Caco-2 (cell line): ENCODE data around the gene PUDP. TPM values are rescaled to one million over a fixed set of nuclear protein-coding genes. Genes with fewer than 3 reads are reported as not detected.
"Not testable (repeated sequence)": the region's sequence is repeated elsewhere in the genome, so short reads cannot be mapped to it uniquely, and the experiment has no call there.

Source experiments
- BruUV-seq: library from RNA; stranded (reverse); fragments of 400-500 nt; replicated peaks from 2 replicates; lab custom pipeline; 2021; lab: Mats Ljungman, UMichigan
- CTCF ChIA-PET: fragments of 300-600 bp; sonication (Branson Sonifier 250); formaldehyde crosslinking; loops from one replicate; lab custom pipeline; 2022; ENCODE audit warnings: antibody characterized with exemption; lab: Charles Lee
- POLR2A ChIA-PET: fragments of 300-600 bp; sonication (Branson Sonifier 250); formaldehyde crosslinking; loops from one replicate; lab custom pipeline; 2022; ENCODE audit warnings: antibody characterized with exemption; lab: Charles Lee
- DNase-seq, 2 experiments: peaks; one replicate each; pipeline versions ENCODE4 v3.0.0 to v3.0.0-alpha.2; 2020 to 2022
- H3K27me3 ChIP-seq: replicated peaks from 2 replicates; pipeline ENCODE4 v1.6.0; 2011; ENCODE audit warnings: low read length; ENCODE audit not compliant: control insufficient read depth, insufficient read depth
- H3K36me3 ChIP-seq: 2 replicates; pipeline ENCODE4 v1.5.1; 2011; ENCODE audit warnings: low read length; ENCODE audit not compliant: control insufficient read depth, insufficient read depth
- H3K4me1 ChIP-seq: fragments of 250-450 bp; sonication (Bioruptor Pico); 2 replicates; pipeline ENCODE4 v1.5.1; 2020; ENCODE audit warnings: mild to moderate bottlenecking
- H3K4me3 ChIP-seq: 2 replicates; pipeline ENCODE4 v1.5.1; 2011; ENCODE audit warnings: low read depth, mild to moderate bottlenecking, control low read depth, low read length
- H3K9me3 ChIP-seq: fragments of 250-450 bp; sonication (Bioruptor Pico); 2 replicates; pipeline ENCODE4 v1.5.1; 2020; ENCODE audit warnings: mild to moderate bottlenecking, moderate library complexity
- H3K27ac Mint-ChIP-seq: one replicate; pipeline ENCODE4 v1.8.0; 2022; ENCODE audit warnings: mixed read lengths; ENCODE audit not compliant: unreplicated experiment
- H3K27me3 Mint-ChIP-seq: one replicate; pipeline ENCODE4 v1.8.0; 2022; ENCODE audit warnings: mixed read lengths; ENCODE audit not compliant: insufficient read depth, unreplicated experiment
- H3K36me3 Mint-ChIP-seq: one replicate; pipeline ENCODE4 v1.8.0; 2022; ENCODE audit warnings: mild to moderate bottlenecking, mixed read lengths; ENCODE audit not compliant: insufficient read depth, unreplicated experiment
- H3K4me1 Mint-ChIP-seq: one replicate; pipeline ENCODE4 v1.8.0; 2022; ENCODE audit warnings: low read depth, mixed read lengths; ENCODE audit not compliant: unreplicated experiment
- H3K4me3 Mint-ChIP-seq: one replicate; pipeline ENCODE4 v1.8.0; 2022; ENCODE audit warnings: mild to moderate bottlenecking, moderate library complexity, mixed read lengths; ENCODE audit not compliant: unreplicated experiment
- H3K9me3 Mint-ChIP-seq: one replicate; pipeline ENCODE4 v1.8.0; 2022; ENCODE audit warnings: mixed read lengths; ENCODE audit not compliant: unreplicated experiment
- CTCF ChIP-seq, 2 experiments: fragments of 200-600 bp in 1 of 2; IDR thresholded peaks; 1 replicate in 1 of 2; 2 replicates in 1 of 2; pipeline versions ENCODE4 v1.5.1 to v1.8.0; 2011 to 2022; ENCODE audit warnings: antibody characterized with exemption in 1 of 2, control low read depth in 1 of 2, inconsistent platforms in 1 of 2, low read depth in 1 of 2, low read length in 1 of 2, mild to moderate bottlenecking in 1 of 2, moderate library complexity in 1 of 2; ENCODE audit not compliant: insufficient read depth in 1 of 2, severe bottlenecking in 1 of 2, unreplicated experiment in 1 of 2
- intact Hi-C: fragments of 100-400 bp; cut with micrococcal nuclease; formaldehyde crosslinking; loops from one replicate; pipeline ENCODE4 v1.10.0; 2022; ENCODE audit not compliant: unreplicated experiment
- total RNA-seq: library from RNA; stranded (reverse); gene quantifications from 2 replicates; pipeline ENCODE4 v1.2.3, GENCODE V29; 2022

PUDP gene
- total RNA-seq, 1 experiment from 2014 or later = 57.5 TPM

GRCh38 chrX:7184816-7185215 is 36.9 kb upstream of the PUDP start:
- Histone ChIP-seq H3K9me3 (no peaks in the 10 kb centered on the region), H3K27me3 (no peaks in the 10 kb centered on the region), H3K36me3 (no peaks in the 10 kb centered on the region), H3K4me3 (no peak overlapping the region), H3K4me1 (no peaks in the 10 kb centered on the region)
- no peak for TF ChIP-seq CTCF (IDR thresholded peaks at IDR 0.05; ENCODE audit: insufficient read depth in 1 of 2, low read depth in 1 of 2, low read length in 1 of 2, severe bottlenecking in 1 of 2, unreplicated experiment in 1 of 2)
- H3K36me3 Mint-ChIP-seq = no peaks in the 10 kb centered on the region
- no peaks in the 10 kb centered on the region for H3K27me3 Mint-ChIP-seq
- H3K9me3 Mint-ChIP-seq = peaks cover 6% of the 10 kb centered on the region
- intact Hi-C loops = no loop called here
- no peaks in the 10 kb centered on the region for H3K4me1 Mint-ChIP-seq
- CTCF ChIA-PET = no interaction called here
- DNase-seq = no peak
- POLR2A ChIA-PET = no interaction called here
- BruUV-seq = no TSS peak
- H3K4me3 Mint-ChIP-seq = no peak overlapping the region
- H3K27ac Mint-ChIP-seq = no peak overlapping the region

- H3K36me3 ChIP-seq = no peaks in the 10 kb centered on the region
- H3K9me3 ChIP-seq = no peaks in the 10 kb centered on the region
- POLR2A ChIA-PET = no interaction called here
- no peak overlapping the region for H3K4me3 Mint-ChIP-seq
- no peak overlapping the region for H3K4me3 ChIP-seq
- no TSS peak for BruUV-seq
- H3K4me1 Mint-ChIP-seq = no peaks in the 10 kb centered on the region
- H3K36me3 Mint-ChIP-seq = peaks cover 5% of the 10 kb centered on the region
- DNase-seq = no peak
- TF ChIP-seq CTCF (IDR thresholded peaks at IDR 0.05; ENCODE audit: insufficient read depth in 1 of 2, low read depth in 1 of 2, low read length in 1 of 2, severe bottlenecking in 1 of 2, unreplicated experiment in 1 of 2) = no peak
- no peaks in the 10 kb centered on the region for H3K27me3 ChIP-seq
- H3K27ac Mint-ChIP-seq = no peak overlapping the region
- no peaks in the 10 kb centered on the region for H3K9me3 Mint-ChIP-seq
- CTCF ChIA-PET = no interaction called here
- no peaks in the 10 kb centered on the region for H3K4me1 ChIP-seq
- H3K27me3 Mint-ChIP-seq = no peaks in the 10 kb centered on the region
- intact Hi-C loops = no loop called here
Observed at GRCh38 chrX:7179446-7179845, 31.5 kb upstream of the PUDP start.

- DNase-seq, H3K4me1 ChIP-seq, intact Hi-C loops, H3K4me3 ChIP-seq, BruUV-seq, H3K9me3 ChIP-seq, H3K36me3 ChIP-seq, CTCF ChIA-PET, H3K27me3 ChIP-seq, H3K36me3 Mint-ChIP-seq, H3K27ac Mint-ChIP-seq, POLR2A ChIA-PET, H3K4me1 Mint-ChIP-seq, H3K9me3 Mint-ChIP-seq, H3K27me3 Mint-ChIP-seq, H3K4me3 Mint-ChIP-seq: not testable (repeated sequence)
Observed at GRCh38 chrX:7178859-7179258, 30.9 kb upstream of the PUDP start.

- Histone ChIP-seq H3K9me3 (no peaks in the 10 kb centered on the region), H3K4me3 (no peak overlapping the region), H3K27me3 (no peaks in the 10 kb centered on the region), H3K4me1 (no peaks in the 10 kb centered on the region), H3K36me3 (no peaks in the 10 kb centered on the region)
- CTCF ChIA-PET = no interaction called here
- POLR2A ChIA-PET = no interaction called here
- TF ChIP-seq CTCF (IDR thresholded peaks at IDR 0.05; ENCODE audit: insufficient read depth in 1 of 2, low read depth in 1 of 2, low read length in 1 of 2, severe bottlenecking in 1 of 2, unreplicated experiment in 1 of 2) = peak; percentile 18 to 20
- H3K36me3 Mint-ChIP-seq = peaks cover 9% of the 10 kb centered on the region
- no peaks in the 10 kb centered on the region for H3K9me3 Mint-ChIP-seq
- no TSS peak for BruUV-seq
- no peak overlapping the region for H3K27ac Mint-ChIP-seq
- H3K27me3 Mint-ChIP-seq = no peaks in the 10 kb centered on the region
- no peak overlapping the region for H3K4me3 Mint-ChIP-seq
- intact Hi-C loops = loop anchor here (1.0 kb wide), 1 partner anchor 39 kb away; no protein-coding TSS in a partner anchor
- DNase-seq = peak; percentile 42 to 44
- no peaks in the 10 kb centered on the region for H3K4me1 Mint-ChIP-seq
Observed at GRCh38 chrX:7170898-7171297, 22.9 kb upstream of the PUDP start.
